Stomach (tissue), 9 donors: Measurements from ENCODE around the gene ACTL8. TPM values are rescaled to one million over a fixed set of nuclear protein-coding genes. Genes with fewer than 3 reads are reported as not detected.

Experiments used
- DNase-seq, 2 donors: peaks; one replicate each; pipeline versions ENCODE4 v3.0.0 to v3.0.0-alpha.2; 2013 to 2019
- H3K27ac ChIP-seq, 5 donors: fragments of 200-600 bp in 4 of 5; sonication (generic) in 4 of 5; one replicate each; pipeline ENCODE4 v1.5.1; 2013 to 2019; ENCODE audit warnings: mild to moderate bottlenecking in 1 of 5, moderate library complexity in 1 of 5
- H3K27me3 ChIP-seq, 3 donors: fragments of 200-600 bp; sonication (generic); one replicate each; pipeline ENCODE4 v1.5.1; 2017 to 2019; ENCODE audit warnings: mixed run types in 1 of 3
- H3K36me3 ChIP-seq, 4 donors: fragments of 200-600 bp; sonication (generic); 1 replicate in 3 of 4; 2 replicates in 1 of 4; pipeline ENCODE4 v1.5.1; 2016 to 2019
- H3K4me1 ChIP-seq, 4 donors: fragments of 200-600 bp; sonication (generic); one replicate each; pipeline ENCODE4 v1.5.1; 2016 to 2019
- H3K4me3 ChIP-seq, 4 donors: fragments of 200-600 bp; sonication (generic) in 3 of 4; one replicate each; pipeline ENCODE4 v1.5.1; 2016 to 2019; ENCODE audit warnings: mild to moderate bottlenecking in 1 of 4
- H3K9me3 ChIP-seq, 4 donors: fragments of 200-600 bp; sonication (generic); one replicate each; pipeline ENCODE4 v1.5.1; 2016 to 2019
- CTCF ChIP-seq, 7 experiments: fragments of 450-650 bp in 4 of 7; fragments of 200-600 bp in 3 of 7; sonication (generic) in 3 of 7; IDR thresholded peaks; one replicate each; pipeline ENCODE4 v1.5.1; 2016 to 2019; ENCODE audit warnings: antibody characterized with exemption in 7 of 7, control low read depth in 2 of 7, mild to moderate bottlenecking in 1 of 7
- EP300 ChIP-seq: sonication (generic); formaldehyde crosslinking; IDR thresholded peaks from one replicate; pipeline ENCODE4 v1.6.1; 2017; ENCODE audit warnings: antibody characterized with exemption
- POLR2A ChIP-seq, 4 donors: fragments of 450-650 bp; IDR thresholded peaks; one replicate each; pipeline ENCODE4 v1.6.1; 2016; ENCODE audit warnings: antibody characterized with exemption in 4 of 4, control low read depth in 2 of 4, mild to moderate bottlenecking in 1 of 4, moderate library complexity in 1 of 4
- POLR2AphosphoS5 ChIP-seq, 3 donors: sonication (generic); formaldehyde crosslinking; IDR thresholded peaks; one replicate each; pipeline ENCODE4 v1.6.1; 2016; ENCODE audit warnings: antibody characterized with exemption in 3 of 3
- WGBS, 5 donors: extraction: QIAGEN DNeasy Blood & Tissue Kit in 3 of 5; methylation state at CpG; one replicate each; pipeline versions ENCODE4 v1.1.5 to v1.1.7; 2013 to 2018; 5-methylcytosine and 5-hydroxymethylcytosine counted together
- intact Hi-C: fragments of 100-400 bp; cut with DNase I; formaldehyde crosslinking; loops from one replicate; pipeline ENCODE4 v1.15.1; 2023; ENCODE audit warnings: low total_unique reads
- polyA plus RNA-seq, 3 donors: library from polyadenylated mRNA; stranded (reverse); fragments of 200-250 nt; gene quantifications; one replicate each; pipeline ENCODE4 v1.2.3, GENCODE V29; 2013
- total RNA-seq, 5 donors: library from RNA; depleted of rRNA; stranded (reverse); fragments of >200 nt; gene quantifications; one replicate each; pipeline versions ENCODE4 v1.1.0 to v1.2.3, GENCODE V29; 2014 to 2016
- donor health status: healthy with polysubstance abuse.
- donor health status: Bipolar disorder and iron deficiency.
- donor health status: healthy.

The ACTL8 gene
- total and polyA plus RNA-seq, 8 donors = not detected

- no peak for DNase-seq
These were observed 107.0 kb downstream of the ACTL8 start for GRCh38 chr1:17862121-17862520.

GRCh38 chr1:17865912-17866739, 111.0 kb downstream of the ACTL8 start:
- H3K9me3 ChIP-seq = no peaks in the 10 kb centered on the region
- H3K27ac ChIP-seq = no peak overlapping the region
- no peaks in the 10 kb centered on the region for H3K4me1 ChIP-seq
- no peaks in the 10 kb centered on the region for H3K36me3 ChIP-seq
- no peaks in the 10 kb centered on the region for H3K27me3 ChIP-seq
- no peak overlapping the region for H3K4me3 ChIP-seq
- intact Hi-C loops = no loop called here
- WGBS, 5 donors = 56 to 70% (median 63%) methylated on average over 9 of the region's 9 CpGs
- no peak for DNase-seq
- TF ChIP-seq POLR2AphosphoS5 (IDR thresholded peaks at IDR 0.05) = peak in 1 of 3 donors; percentile 30
- no peak for TF ChIP-seq POLR2A (IDR thresholded peaks at IDR 0.05)

More at GRCh38 chr1:17862121-17862520, 107.0 kb downstream of the ACTL8 start:
- Histone ChIP-seq H3K4me1 (no peaks in the 10 kb centered on the region), H3K9me3 (no peaks in the 10 kb centered on the region), H3K36me3 (no peaks in the 10 kb centered on the region), H3K27me3 (peaks cover 0 to 11% (median 0%) of the 10 kb centered on the region in 3 donors), H3K4me3 (no peak overlapping the region), H3K27ac (no peak overlapping the region)
- WGBS, 5 donors = 50 to 71% (median 63%) methylated on average over 2 of the region's 2 CpGs
- TF ChIP-seq POLR2A (IDR thresholded peaks at IDR 0.05) (no peak), POLR2AphosphoS5 (IDR thresholded peaks at IDR 0.05) (no peak), EP300 (no peak), CTCF (IDR thresholded peaks at IDR 0.05) (no peak)
- intact Hi-C loops = no loop called here

- WGBS, 5 donors = 72 to 87% (median 79%) methylated on average over 3 of the region's 3 CpGs
- Histone ChIP-seq H3K9me3 (no peaks in the 10 kb centered on the region), H3K27me3 (no peaks in the 10 kb centered on the region), H3K36me3 (no peaks in the 10 kb centered on the region), H3K4me3 (no peak overlapping the region), H3K4me1 (no peaks in the 10 kb centered on the region), H3K27ac (no peak overlapping the region)
- intact Hi-C loops = no loop called here
- DNase-seq = no peak
- no peak for TF ChIP-seq POLR2A (IDR thresholded peaks at IDR 0.05)
- TF ChIP-seq EP300 = no peak
- no peak for TF ChIP-seq CTCF (IDR thresholded peaks at IDR 0.05)
- TF ChIP-seq POLR2AphosphoS5 (IDR thresholded peaks at IDR 0.05) = no peak
These were observed 111.6 kb downstream of the ACTL8 start for GRCh38 chr1:17866740-17867029.

GRCh38 chr1:17867470-17867869, 112.3 kb downstream of the ACTL8 start:
- Histone ChIP-seq H3K4me3 (no peak overlapping the region), H3K9me3 (no peaks in the 10 kb centered on the region), H3K27me3 (no peaks in the 10 kb centered on the region), H3K36me3 (no peaks in the 10 kb centered on the region), H3K4me1 (no peaks in the 10 kb centered on the region), H3K27ac (no peak overlapping the region)
- intact Hi-C loops = no loop called here
- no peak for DNase-seq
- 92 to 96% (median 94%) methylated on average over 8 of the region's 8 CpGs for WGBS, 5 donors
- TF ChIP-seq POLR2A (IDR thresholded peaks at IDR 0.05) = no peak
- no peak for TF ChIP-seq CTCF (IDR thresholded peaks at IDR 0.05)
- no peak for TF ChIP-seq EP300
- no peak for TF ChIP-seq POLR2AphosphoS5 (IDR thresholded peaks at IDR 0.05)

GRCh38 chr1:17869815-17870214, 114.7 kb downstream of the ACTL8 start:
- no peak for DNase-seq
- intact Hi-C loops = no loop called here
- Histone ChIP-seq H3K9me3 (no peaks in the 10 kb centered on the region), H3K27me3 (no peaks in the 10 kb centered on the region), H3K27ac (no peak overlapping the region), H3K4me1 (peaks cover 0 to 9% (median 4%) of the 10 kb centered on the region in 4 donors), H3K36me3 (no peaks in the 10 kb centered on the region), H3K4me3 (no peak overlapping the region)
- TF ChIP-seq EP300 = no peak
- TF ChIP-seq POLR2AphosphoS5 (IDR thresholded peaks at IDR 0.05) = no peak
- TF ChIP-seq CTCF (IDR thresholded peaks at IDR 0.05) = no peak
- TF ChIP-seq POLR2A (IDR thresholded peaks at IDR 0.05) = no peak
- 66 to 84% (median 69%) methylated on average over 3 of the region's 3 CpGs for WGBS, 5 donors
